ENCODE results near the gene BCAT1.

BCAT1 gene

GRCh38 chr12:24823808-24824515, 124.9 kb downstream of the BCAT1 start:
- Histone ChIP-seq H3K27ac (no peak overlapping the region), H3K4me1 (ENCODE audit: control insufficient read depth in 1 of 2, insufficient read depth in 1 of 2, low read depth in 1 of 2, low read length in 1 of 2) (no peaks in the 10 kb centered on the region), H3K4me3 (ENCODE audit: low read depth in 1 of 2, low read length in 1 of 2) (no peak overlapping the region), H3K36me3 (no peaks in the 10 kb centered on the region), H3K9me3 (no peaks in the 10 kb centered on the region), H3K27me3 (no peaks in the 10 kb centered on the region)
- no peak for TF ChIP-seq CTCF (IDR thresholded peaks at IDR 0.05)

GRCh38 chr12:24822121-24822899, 126.6 kb downstream of the BCAT1 start:
- Histone ChIP-seq H3K9me3 (no peaks in the 10 kb centered on the region), H3K27me3 (no peaks in the 10 kb centered on the region), H3K4me3 (ENCODE audit: low read depth in 1 of 2, low read length in 1 of 2) (no peak overlapping the region), H3K27ac (no peak overlapping the region), H3K36me3 (no peaks in the 10 kb centered on the region), H3K4me1 (ENCODE audit: control insufficient read depth in 1 of 2, insufficient read depth in 1 of 2, low read depth in 1 of 2, low read length in 1 of 2) (no peaks in the 10 kb centered on the region)
- no peak for TF ChIP-seq CTCF (IDR thresholded peaks at IDR 0.05)

GRCh38 chr12:24821691-24822090, 127.2 kb downstream of the BCAT1 start:
- Histone ChIP-seq H3K9me3 (no peaks in the 10 kb centered on the region), H3K27ac (no peak overlapping the region), H3K36me3 (no peaks in the 10 kb centered on the region), H3K4me3 (ENCODE audit: low read depth in 1 of 2, low read length in 1 of 2) (no peak overlapping the region), H3K27me3 (no peaks in the 10 kb centered on the region), H3K4me1 (ENCODE audit: control insufficient read depth in 1 of 2, insufficient read depth in 1 of 2, low read depth in 1 of 2, low read length in 1 of 2) (no peaks in the 10 kb centered on the region)
- no peak for TF ChIP-seq CTCF (IDR thresholded peaks at IDR 0.05)

- Histone ChIP-seq H3K36me3 (no peaks in the 10 kb centered on the region), H3K9me3 (no peaks in the 10 kb centered on the region), H3K4me1 (ENCODE audit: control insufficient read depth in 1 of 2, insufficient read depth in 1 of 2, low read depth in 1 of 2, low read length in 1 of 2) (no peaks in the 10 kb centered on the region), H3K27ac (no peak overlapping the region), H3K27me3 (no peaks in the 10 kb centered on the region), H3K4me3 (ENCODE audit: low read depth in 1 of 2, low read length in 1 of 2) (no peak overlapping the region)
- TF ChIP-seq CTCF (IDR thresholded peaks at IDR 0.05), result no peak
These were observed 128.0 kb downstream of the BCAT1 start for GRCh38 chr12:24820872-24821271.

GRCh38 chr12:24818351-24818750, 130.6 kb downstream of the BCAT1 start:
- H3K27me3 ChIP-seq, result no peaks in the 10 kb centered on the region
- no peak for TF ChIP-seq CTCF (IDR thresholded peaks at IDR 0.05)
- H3K27ac ChIP-seq, result no peak overlapping the region
- no peak overlapping the region for H3K4me3 ChIP-seq (ENCODE audit: low read depth in 1 of 2, low read length in 1 of 2)
- no peaks in the 10 kb centered on the region for H3K4me1 ChIP-seq (ENCODE audit: control insufficient read depth in 1 of 2, insufficient read depth in 1 of 2, low read depth in 1 of 2, low read length in 1 of 2)
- no peaks in the 10 kb centered on the region for H3K9me3 ChIP-seq
- no peaks in the 10 kb centered on the region for H3K36me3 ChIP-seq

Data from neutrophil (primary cell).